B cell (primary cell): ENCODE data around the gene TAF4.

Source experiments
- CTCF ChIP-seq: fragments of 200-600 bp; IDR thresholded peaks from one replicate; pipeline ENCODE4 v1.8.0; 2022; ENCODE audit warnings: antibody characterized with exemption, mild to moderate bottlenecking
- EZH2 ChIP-seq: IDR thresholded peaks from 2 replicates; pipeline ENCODE4 v1.6.1; 2012; ENCODE audit warnings: borderline replicate concordance, low read depth, mild to moderate bottlenecking, moderate library complexity, low read length; ENCODE audit not compliant: insufficient read depth, poor library complexity, severe bottlenecking

- TF ChIP-seq EZH2 = no peak
- TF ChIP-seq CTCF = no peak
Measured at GRCh38 chr20:62030834-62031434, 34.7 kb downstream of the TAF4 start.
